Measurements from ENCODE around the gene RGS9BP. TPM values are rescaled to one million over a fixed set of nuclear protein-coding genes. Genes with fewer than 3 reads are reported as not detected.

RGS9BP gene
- total and polyA plus RNA-seq, 9 donors = 0.08 to 0.49 (median 0.18) TPM; not detected in 1

- Histone ChIP-seq H3K4me3 (ENCODE audit: low read length) (no peak overlapping the region), H3K27me3 (ENCODE audit: control insufficient read depth, insufficient read depth, low read length) (peaks cover 47% of the 10 kb centered on the region), H3K9me3 (replicated peaks; ENCODE audit: control insufficient read depth, low read depth, low read length) (no peaks in the 10 kb centered on the region), H3K4me1 (ENCODE audit: control insufficient read depth, insufficient read depth, low read length) (peaks cover 36% of the 10 kb centered on the region), H3K36me3 (ENCODE audit: control insufficient read depth, insufficient read depth, low read length) (no peaks in the 10 kb centered on the region), H3K27ac (ENCODE audit: low read length) (no peak overlapping the region)
- no CpG with 5 or more reads among the region's 9 CpGs for WGBS (ENCODE audit: insufficient coverage)
- peak; percentile 44 for DNase-seq
Measured at GRCh38 chr19:32677657-32678056, 2.0 kb downstream of the RGS9BP start.

- no peak for DNase-seq
- Histone ChIP-seq H3K4me1 (ENCODE audit: control insufficient read depth, insufficient read depth, low read length) (peaks cover 15% of the 10 kb centered on the region), H3K27me3 (ENCODE audit: control insufficient read depth, insufficient read depth, low read length) (peaks cover 39% of the 10 kb centered on the region), H3K27ac (ENCODE audit: low read length) (no peak overlapping the region), H3K36me3 (ENCODE audit: control insufficient read depth, insufficient read depth, low read length) (no peaks in the 10 kb centered on the region), H3K9me3 (replicated peaks; ENCODE audit: control insufficient read depth, low read depth, low read length) (no peaks in the 10 kb centered on the region), H3K4me3 (ENCODE audit: low read length) (no peak overlapping the region)
- no CpG with 5 or more reads among the region's 2 CpGs for WGBS (ENCODE audit: insufficient coverage)
Measured at GRCh38 chr19:32680986-32681385, 5.3 kb downstream of the RGS9BP start.

GRCh38 chr19:32682317-32682716, 6.7 kb downstream of the RGS9BP start:
- Histone ChIP-seq H3K27me3 (ENCODE audit: control insufficient read depth, insufficient read depth, low read length) (peaks cover 26% of the 10 kb centered on the region), H3K36me3 (ENCODE audit: control insufficient read depth, insufficient read depth, low read length) (no peaks in the 10 kb centered on the region), H3K4me3 (ENCODE audit: low read length) (no peak overlapping the region), H3K4me1 (ENCODE audit: control insufficient read depth, insufficient read depth, low read length) (peaks cover 6% of the 10 kb centered on the region), H3K27ac (ENCODE audit: low read length) (no peak overlapping the region), H3K9me3 (replicated peaks; ENCODE audit: control insufficient read depth, low read depth, low read length) (no peaks in the 10 kb centered on the region)
- WGBS (ENCODE audit: insufficient coverage) = 90% methylated on average over 3 of the region's 4 CpGs
- no peak for DNase-seq

DNA sequence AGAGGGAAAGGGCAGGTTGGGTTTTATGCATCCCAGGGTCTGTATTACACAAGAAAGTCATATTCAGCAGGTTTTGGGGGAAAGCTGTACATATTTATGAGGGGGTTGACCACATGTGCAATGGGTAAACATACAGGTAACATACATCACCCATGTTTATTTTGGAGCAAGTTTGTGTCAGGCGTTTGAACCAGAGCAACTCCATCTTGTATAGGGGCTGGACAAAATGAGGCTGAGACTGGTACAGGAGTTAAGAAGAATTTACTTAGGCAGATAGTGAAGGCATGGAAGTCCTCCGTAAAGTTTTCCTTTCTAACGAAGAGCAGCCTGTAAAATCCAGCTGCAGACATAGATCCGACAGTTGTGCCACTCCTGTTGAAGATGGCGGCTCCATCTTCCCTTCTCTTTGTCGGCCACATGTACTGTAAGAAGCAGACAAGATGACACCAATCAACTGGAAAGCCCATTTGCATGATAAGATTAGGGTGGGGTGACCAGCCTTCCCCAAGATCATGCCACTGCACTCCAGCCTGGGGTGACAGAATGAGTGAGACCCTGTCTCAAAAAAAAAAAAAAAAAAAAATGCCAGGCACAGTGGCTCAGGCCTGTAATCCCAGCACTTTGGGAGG, 11.3 kb downstream of the RGS9BP start:
- Histone ChIP-seq H3K27me3 (ENCODE audit: control insufficient read depth, insufficient read depth, low read length) (no peaks in the 10 kb centered on the region), H3K9me3 (replicated peaks; ENCODE audit: control insufficient read depth, low read depth, low read length) (no peaks in the 10 kb centered on the region), H3K4me3 (ENCODE audit: low read length) (no peak overlapping the region), H3K4me1 (ENCODE audit: control insufficient read depth, insufficient read depth, low read length) (peaks cover 6% of the 10 kb centered on the region), H3K27ac (ENCODE audit: low read length) (no peak overlapping the region), H3K36me3 (ENCODE audit: control insufficient read depth, insufficient read depth, low read length) (no peaks in the 10 kb centered on the region)
- 85% methylated on average over 5 of the region's 6 CpGs for WGBS (ENCODE audit: insufficient coverage)
- no peak for DNase-seq

DNA sequence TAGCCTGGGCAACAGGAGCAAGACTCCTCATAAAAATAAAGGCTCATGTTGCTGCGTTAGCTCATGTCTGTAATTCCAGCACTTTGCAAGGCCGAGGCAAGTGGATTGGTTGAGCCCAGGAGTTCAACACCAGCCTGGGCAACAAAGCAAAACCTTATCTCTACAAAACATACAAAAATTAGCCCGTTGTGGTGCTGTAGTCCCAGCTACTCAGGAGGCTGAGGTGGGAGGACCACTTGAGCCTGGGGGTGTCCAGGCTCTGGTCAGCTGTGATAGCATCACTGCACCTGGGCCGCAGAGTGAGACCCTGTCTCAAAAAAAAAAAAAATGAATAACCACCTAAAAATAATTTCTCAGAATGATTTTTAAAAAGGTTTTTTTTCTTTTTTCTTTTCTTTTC, 12.0 kb downstream of the RGS9BP start:
- Histone ChIP-seq H3K4me1 (ENCODE audit: control insufficient read depth, insufficient read depth, low read length) (peaks cover 10% of the 10 kb centered on the region), H3K9me3 (replicated peaks; ENCODE audit: control insufficient read depth, low read depth, low read length) (no peaks in the 10 kb centered on the region), H3K4me3 (ENCODE audit: low read length) (no peak overlapping the region), H3K36me3 (ENCODE audit: control insufficient read depth, insufficient read depth, low read length) (no peaks in the 10 kb centered on the region), H3K27me3 (ENCODE audit: control insufficient read depth, insufficient read depth, low read length) (no peaks in the 10 kb centered on the region), H3K27ac (ENCODE audit: low read length) (no peak overlapping the region)
- WGBS (ENCODE audit: insufficient coverage) = 100% methylated on average over 1 of the region's 4 CpGs
- no peak for DNase-seq

DNA sequence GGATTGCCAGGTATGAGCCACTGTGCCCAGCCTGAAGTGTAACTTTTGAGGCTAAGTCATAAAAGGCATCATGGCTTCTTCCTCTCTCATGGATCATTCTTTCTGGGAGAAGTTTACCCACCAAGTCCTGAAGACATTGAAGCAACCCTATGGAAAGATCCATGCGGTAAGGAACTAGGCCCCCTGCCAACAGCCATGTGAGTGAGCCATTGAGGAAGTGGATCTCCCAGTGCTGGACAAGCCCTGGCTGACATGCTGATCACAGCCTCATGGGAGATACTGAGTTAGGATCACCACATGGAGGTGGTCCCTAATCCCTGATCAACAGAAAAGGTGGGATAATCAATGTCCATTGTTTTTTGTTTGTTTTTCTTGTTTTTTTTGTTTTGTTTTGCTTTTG, 12.7 kb downstream of the RGS9BP start:
- Histone ChIP-seq H3K9me3 (replicated peaks; ENCODE audit: control insufficient read depth, low read depth, low read length) (peaks cover 1% of the 10 kb centered on the region), H3K4me1 (ENCODE audit: control insufficient read depth, insufficient read depth, low read length) (peaks cover 16% of the 10 kb centered on the region), H3K27me3 (ENCODE audit: control insufficient read depth, insufficient read depth, low read length) (no peaks in the 10 kb centered on the region), H3K27ac (ENCODE audit: low read length) (no peak overlapping the region), H3K36me3 (ENCODE audit: control insufficient read depth, insufficient read depth, low read length) (no peaks in the 10 kb centered on the region), H3K4me3 (ENCODE audit: low read length) (no peak overlapping the region)
- 71% methylated on average over 1 of the region's 1 CpG for WGBS (ENCODE audit: insufficient coverage)
- peak; percentile 57 for DNase-seq

GRCh38 chr19:32691291-32691951, 15.8 kb downstream of the RGS9BP start, which contains the start of gene NUDT19:
Gene NUDT19 (plus strand): TSS chr19:32691821. CDS start chr19:32691961, 140 bp downstream.
- Histone ChIP-seq H3K4me1 (ENCODE audit: control insufficient read depth, insufficient read depth, low read length) (peaks cover 22% of the 10 kb centered on the region), H3K4me3 (ENCODE audit: low read length) (peak within 1 kb of the TSS; percentile 61), H3K9me3 (replicated peaks; ENCODE audit: control insufficient read depth, low read depth, low read length) (peaks cover 2% of the 10 kb centered on the region), H3K27me3 (ENCODE audit: control insufficient read depth, insufficient read depth, low read length) (no peaks in the 10 kb centered on the region), H3K27ac (ENCODE audit: low read length) (peak within 1 kb of the TSS; percentile 82), H3K36me3 (ENCODE audit: control insufficient read depth, insufficient read depth, low read length) (peaks cover 3% of the 10 kb centered on the region)
- WGBS (ENCODE audit: insufficient coverage) = 1% methylated on average over 26 of the region's 32 CpGs
- DNase-seq = peak; percentile 86

DNA sequence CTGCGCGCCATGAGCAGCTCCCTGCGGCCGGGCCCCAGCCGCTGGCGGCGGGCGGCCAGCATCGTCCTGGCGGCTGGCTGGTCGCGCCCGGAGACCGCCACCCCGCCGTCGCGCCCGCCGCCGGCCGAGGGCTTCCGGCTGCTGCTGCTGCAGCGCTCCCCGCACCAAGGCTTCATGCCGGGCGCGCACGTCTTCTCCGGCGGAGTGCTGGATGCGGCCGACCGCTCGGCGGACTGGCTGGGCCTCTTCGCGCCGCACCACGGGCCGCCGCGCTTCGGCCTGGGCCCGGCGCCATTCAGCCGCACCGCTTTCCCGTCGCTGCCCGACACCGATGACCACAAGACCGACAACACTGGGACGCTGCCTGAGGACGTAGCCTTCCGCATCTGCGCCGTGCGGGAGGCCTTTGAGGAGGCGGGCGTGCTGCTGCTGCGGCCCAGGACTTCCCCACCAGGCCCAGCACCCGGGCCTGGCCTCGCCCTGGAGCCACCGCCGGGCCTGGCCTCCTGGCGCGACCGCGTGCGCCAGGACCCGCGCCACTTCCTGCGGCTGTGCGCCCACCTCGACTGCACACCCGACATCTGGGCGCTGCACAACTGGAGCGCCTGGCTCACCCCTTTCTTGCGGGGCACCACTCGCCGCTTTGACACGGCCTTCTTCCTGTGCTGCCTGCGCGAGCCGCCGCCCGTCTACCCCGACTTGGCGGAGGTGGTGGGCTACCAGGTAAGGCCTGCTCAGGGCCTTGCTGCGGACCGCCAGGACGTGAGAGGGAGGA, 16.5 kb downstream of the RGS9BP start:
- H3K27me3 ChIP-seq (ENCODE audit: control insufficient read depth, insufficient read depth, low read length) = no peaks in the 10 kb centered on the region

GRCh38 chr19:32692727-32693061, 17.0 kb downstream of the RGS9BP start:
- H3K4me1 ChIP-seq (ENCODE audit: control insufficient read depth, insufficient read depth, low read length) = peaks cover 22% of the 10 kb centered on the region
- peaks cover 3% of the 10 kb centered on the region for H3K36me3 ChIP-seq (ENCODE audit: control insufficient read depth, insufficient read depth, low read length)
- H3K27ac ChIP-seq (ENCODE audit: low read length) = peak overlapping the region; percentile 31
- H3K9me3 ChIP-seq (replicated peaks; ENCODE audit: control insufficient read depth, low read depth, low read length) = peaks cover 2% of the 10 kb centered on the region
- H3K4me3 ChIP-seq (ENCODE audit: low read length) = peak overlapping the region; percentile 61
- DNase-seq = peak; percentile 15
- WGBS (ENCODE audit: insufficient coverage) = 60% methylated on average over 2 of the region's 7 CpGs
- H3K27me3 ChIP-seq (ENCODE audit: control insufficient read depth, insufficient read depth, low read length) = no peaks in the 10 kb centered on the region

More for the DNA sequence above, 16.5 kb downstream of the RGS9BP start:
- H3K27ac ChIP-seq (ENCODE audit: low read length) = peak overlapping the region; percentile 82
- H3K9me3 ChIP-seq (replicated peaks; ENCODE audit: control insufficient read depth, low read depth, low read length) = peaks cover 2% of the 10 kb centered on the region
- DNase-seq = peak; percentile 86
- peak overlapping the region; percentile 61 for H3K4me3 ChIP-seq (ENCODE audit: low read length)
- H3K4me1 ChIP-seq (ENCODE audit: control insufficient read depth, insufficient read depth, low read length) = peaks cover 22% of the 10 kb centered on the region
- peaks cover 3% of the 10 kb centered on the region for H3K36me3 ChIP-seq (ENCODE audit: control insufficient read depth, insufficient read depth, low read length)
- WGBS (ENCODE audit: insufficient coverage) = 3% methylated on average over 80 of the region's 93 CpGs
